Endothelial cell of umbilical vein (primary cell): ENCODE measurements around the gene ZNRF1. TPM values are rescaled to one million over a fixed set of nuclear protein-coding genes. Genes with fewer than 3 reads are reported as not detected.

ENCODE experiments used
- BruUV-seq: library from RNA; stranded (reverse); fragments of 400-500 nt; replicated peaks from 2 replicates; lab custom pipeline; 2021; lab: Mats Ljungman, UMichigan
- CTCF ChIA-PET: fragments of 300-600, 350-600 bp; sonication (Branson Sonifier 250); formaldehyde crosslinking; loops from one replicate; lab custom pipeline; 2021; ENCODE audit warnings: antibody characterized with exemption, inconsistent platforms; lab: Charles Lee
- POLR2A ChIA-PET: fragments of 300-600, 350-600 bp; sonication (Branson Sonifier 250); formaldehyde crosslinking; loops from one replicate; lab custom pipeline; 2021; ENCODE audit warnings: antibody characterized with exemption, inconsistent platforms; lab: Charles Lee
- DNase-seq: peaks from one replicate; pipeline ENCODE4 v3.0.0-alpha.2; 2011; ENCODE audit warnings: low read depth, low spot score
- FAIRE-seq: peaks from 2 replicates; lab custom pipeline; 2011; peaks lifted over from hg19 to GRCh38; lab: Jason Lieb, UNC
- H2AFZ ChIP-seq: 2 replicates; pipeline ENCODE4 v1.6.0; 2012; ENCODE audit warnings: low read depth, low read length, control low read depth, inconsistent platforms
- H3K27ac ChIP-seq: 2 replicates; pipeline ENCODE4 v1.5.1; 2011; ENCODE audit warnings: low read depth, mild to moderate bottlenecking, control low read depth, low read length, moderate library complexity; ENCODE audit not compliant: insufficient read depth
- H3K27me3 ChIP-seq, 2 experiments: 2 replicates each; pipeline versions ENCODE4 v1.6.0 to v1.6.1; 2011; ENCODE audit warnings: low read length in 2 of 2, mixed read lengths in 1 of 2; ENCODE audit not compliant: control insufficient read depth in 2 of 2, insufficient read depth in 2 of 2
- H3K36me3 ChIP-seq, 2 experiments: 2 replicates in 1 of 2; 3 replicates in 1 of 2; pipeline ENCODE4 v1.5.1; 2011; ENCODE audit warnings: low read length in 2 of 2, mild to moderate bottlenecking in 1 of 2, moderate library complexity in 1 of 2; ENCODE audit not compliant: control insufficient read depth in 2 of 2, insufficient read depth in 2 of 2; ENCODE audit errors: extremely low read depth in 1 of 2
- H3K4me1 ChIP-seq: 3 replicates; pipeline ENCODE4 v1.5.1; 2011; ENCODE audit warnings: mild to moderate bottlenecking, low read length; ENCODE audit not compliant: control insufficient read depth, insufficient read depth; ENCODE audit errors: extremely low read depth
- H3K4me2 ChIP-seq: 2 replicates; pipeline ENCODE4 v1.6.1; 2011; ENCODE audit warnings: low read length, control low read depth, mixed read lengths; ENCODE audit not compliant: insufficient read depth
- H3K4me3 ChIP-seq, 3 experiments: fragments of 200-600 bp in 1 of 3; sonication (generic), shearing (Covaris generic) in 1 of 3; replicated peaks in 1 of 3; 2 replicates each; pipeline ENCODE4 v1.5.1; 2011 to 2016; ENCODE audit warnings: control low read depth in 3 of 3, low read length in 3 of 3, mild to moderate bottlenecking in 2 of 3, inconsistent platforms in 1 of 3, low read depth in 1 of 3, moderate library complexity in 1 of 3; ENCODE audit not compliant: insufficient read depth in 1 of 3
- H3K79me2 ChIP-seq: 2 replicates; pipeline ENCODE4 v1.6.0; 2012; ENCODE audit warnings: low read length, inconsistent platforms; ENCODE audit not compliant: control insufficient read depth, insufficient read depth
- H3K9ac ChIP-seq: replicated peaks from 2 replicates; pipeline ENCODE3; 2011; ENCODE audit warnings: low read length, control low read depth; ENCODE audit not compliant: insufficient read depth; ENCODE audit errors: extremely low read depth
- H3K9me1 ChIP-seq: replicated peaks from 3 replicates; pipeline ENCODE4 v1.6.0; 2011; ENCODE audit warnings: mild to moderate bottlenecking, low read length; ENCODE audit not compliant: control insufficient read depth, insufficient read depth; ENCODE audit errors: extremely low read depth
- H3K9me3 ChIP-seq: replicated peaks from 2 replicates; pipeline ENCODE4 v1.5.1; 2012; ENCODE audit warnings: low read length, inconsistent platforms; ENCODE audit not compliant: control insufficient read depth, insufficient read depth
- H4K20me1 ChIP-seq: replicated peaks from 2 replicates; pipeline ENCODE3; 2011; ENCODE audit warnings: mild to moderate bottlenecking, low read length; ENCODE audit not compliant: control insufficient read depth, insufficient read depth; ENCODE audit errors: extremely low read depth
- EZH2 ChIP-seq: IDR thresholded peaks from 2 replicates; pipeline ENCODE4 v1.6.1; 2012; ENCODE audit warnings: borderline replicate concordance, low read depth, mild to moderate bottlenecking, moderate library complexity, low read length, inconsistent platforms; ENCODE audit not compliant: severe bottlenecking
- FOS ChIP-seq: IDR thresholded peaks from 2 replicates; pipeline ENCODE4 v1.6.1; 2011; ENCODE audit warnings: mild to moderate bottlenecking, low read length, moderate library complexity, borderline replicate concordance; ENCODE audit not compliant: insufficient read depth
- GATA2 ChIP-seq: IDR thresholded peaks from 2 replicates; pipeline ENCODE4 v1.7.0; 2011; ENCODE audit warnings: low read depth, mild to moderate bottlenecking, moderate library complexity, mixed read lengths, low read length; ENCODE audit not compliant: insufficient read length, insufficient read depth
- JUN ChIP-seq: IDR thresholded peaks from 2 replicates; pipeline ENCODE4 v1.6.1; 2011; ENCODE audit warnings: borderline replicate concordance, low read depth; ENCODE audit not compliant: insufficient read length, insufficient read depth
- MYC ChIP-seq: IDR thresholded peaks from one replicate; pipeline ENCODE4 v1.6.1; 2011; ENCODE audit warnings: mild to moderate bottlenecking, low read depth, low read length
- POLR2A ChIP-seq: IDR thresholded peaks from 2 replicates; pipeline ENCODE4 v1.6.1; 2012; ENCODE audit warnings: low read depth, mild to moderate bottlenecking, control low read depth, low read length
- POLR2AphosphoS5 ChIP-seq: IDR thresholded peaks from 2 replicates; pipeline ENCODE4 v1.6.1; 2012; ENCODE audit warnings: low read depth, mild to moderate bottlenecking, control low read depth, low read length, moderate library complexity; ENCODE audit not compliant: insufficient read depth
- dilution Hi-C: fragments of 300-500 bp; cut with MboI; formaldehyde crosslinking; loops from one replicate; pipeline ENCODE4 v1.15.0; 2019; ENCODE audit warnings: low sequenced_read_pairs; ENCODE audit not compliant: extremely low pct_ligation_motif_present
- intact Hi-C: fragments of 100-400 bp; cut with micrococcal nuclease; formaldehyde crosslinking; loops from one replicate; pipeline ENCODE4 v1.10.0; 2022
- polyA plus RNA-seq, 4 experiments: library from polyadenylated mRNA; depleted of rRNA in 3 of 4; stranded (reverse) in 3 of 4; unstranded in 1 of 4; fragments of >200 nt; gene quantifications; 2 replicates each; pipeline versions ENCODE4 v1.2.1 to v1.2.3, GENCODE V29; 2011 to 2012; ENCODE audit warnings: missing spikeins in 1 of 4
- total RNA-seq: library from RNA; stranded (reverse); gene quantifications from 2 replicates; pipeline ENCODE4 v1.2.3, GENCODE V29; 2021
- TF ChIP-seq, protein P1 (sequence below), 2 donors: IDR thresholded peaks; 1 replicate in 1 of 2; 2 replicates in 1 of 2; pipeline ENCODE4 v1.5.1; 2011; ENCODE audit warnings: low read length in 2 of 2, mild to moderate bottlenecking in 2 of 2, moderate library complexity in 2 of 2, control low read depth in 1 of 2, inconsistent platforms in 1 of 2, low read depth in 1 of 2; ENCODE audit not compliant: insufficient read depth in 1 of 2; ENCODE audit errors: extremely low read depth in 1 of 2
- TF ChIP-seq, protein P2 (sequence below): IDR thresholded peaks from 2 replicates; pipeline ENCODE4 v1.6.1; 2011; ENCODE audit not compliant: insufficient read depth, insufficient read length

ZNRF1 gene
- total and polyA plus RNA-seq, 2 donors (not counting 3 experiments of a cell fraction or from before 2014, with no cell fraction given) = 23.7 to 34.9 TPM

DNA sequence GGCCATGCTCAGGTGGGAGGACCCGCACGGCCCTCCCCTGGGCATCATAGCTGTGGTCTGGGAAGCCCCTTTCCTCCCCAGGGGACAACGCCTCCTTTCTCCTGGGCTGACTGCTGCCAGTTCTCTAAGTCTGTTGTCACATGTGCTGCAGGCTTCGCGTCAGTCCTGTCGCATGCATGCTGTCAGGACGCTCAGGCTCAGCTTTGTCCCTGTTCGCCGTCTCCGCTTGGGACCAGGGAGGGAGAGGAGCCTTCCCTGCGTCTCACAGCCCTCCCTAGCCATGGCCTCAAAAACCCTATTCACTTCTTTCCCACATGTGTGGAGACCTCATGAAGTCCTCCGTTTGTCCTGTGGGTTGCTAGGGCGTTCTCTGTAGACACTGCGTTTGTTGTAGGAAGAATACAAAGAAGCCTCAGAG, 96.4 kb downstream of the ZNRF1 start:
- dilution Hi-C loops (no loop called here), intact Hi-C loops (no loop called here)
- no peak overlapping the region for H2AFZ ChIP-seq
- POLR2A ChIA-PET = no interaction called here
- no peak overlapping the region for H3K4me3 ChIP-seq
- H3K4me2 ChIP-seq = no peak overlapping the region
- BruUV-seq = no TSS peak
- CTCF ChIA-PET = interaction anchor here (1.1 kb wide), 1 partner anchor 97 kb away, joined by 3 read pairs; the partner anchor contains the start of gene ZNRF1
- no peaks in the 10 kb centered on the region for H4K20me1 ChIP-seq
- no peak overlapping the region for H3K9ac ChIP-seq
- no peaks in the 10 kb centered on the region for H3K9me1 ChIP-seq
- H3K4me1 ChIP-seq = peaks cover 8% of the 10 kb centered on the region
- H3K79me2 ChIP-seq = no peaks in the 10 kb centered on the region
- no peak overlapping the region for H3K27ac ChIP-seq
- H3K27me3 ChIP-seq = no peaks in the 10 kb centered on the region
- no peaks in the 10 kb centered on the region for H3K9me3 ChIP-seq
- no peak for FAIRE-seq
- TF ChIP-seq POLR2A (no peak), GATA2 (no peak), MYC (no peak), FOS (no peak), EZH2 (no peak), JUN (no peak), POLR2AphosphoS5 (no peak)
- TF ChIP-seq, protein P1, sequence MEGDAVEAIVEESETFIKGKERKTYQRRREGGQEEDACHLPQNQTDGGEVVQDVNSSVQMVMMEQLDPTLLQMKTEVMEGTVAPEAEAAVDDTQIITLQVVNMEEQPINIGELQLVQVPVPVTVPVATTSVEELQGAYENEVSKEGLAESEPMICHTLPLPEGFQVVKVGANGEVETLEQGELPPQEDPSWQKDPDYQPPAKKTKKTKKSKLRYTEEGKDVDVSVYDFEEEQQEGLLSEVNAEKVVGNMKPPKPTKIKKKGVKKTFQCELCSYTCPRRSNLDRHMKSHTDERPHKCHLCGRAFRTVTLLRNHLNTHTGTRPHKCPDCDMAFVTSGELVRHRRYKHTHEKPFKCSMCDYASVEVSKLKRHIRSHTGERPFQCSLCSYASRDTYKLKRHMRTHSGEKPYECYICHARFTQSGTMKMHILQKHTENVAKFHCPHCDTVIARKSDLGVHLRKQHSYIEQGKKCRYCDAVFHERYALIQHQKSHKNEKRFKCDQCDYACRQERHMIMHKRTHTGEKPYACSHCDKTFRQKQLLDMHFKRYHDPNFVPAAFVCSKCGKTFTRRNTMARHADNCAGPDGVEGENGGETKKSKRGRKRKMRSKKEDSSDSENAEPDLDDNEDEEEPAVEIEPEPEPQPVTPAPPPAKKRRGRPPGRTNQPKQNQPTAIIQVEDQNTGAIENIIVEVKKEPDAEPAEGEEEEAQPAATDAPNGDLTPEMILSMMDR (IDR thresholded peaks at IDR 0.05; ENCODE audit: extremely low read depth in 1 of 2, insufficient read depth in 1 of 2, low read depth in 1 of 2, low read length in 2 of 2) = no peak
- TF ChIP-seq, protein P2, sequence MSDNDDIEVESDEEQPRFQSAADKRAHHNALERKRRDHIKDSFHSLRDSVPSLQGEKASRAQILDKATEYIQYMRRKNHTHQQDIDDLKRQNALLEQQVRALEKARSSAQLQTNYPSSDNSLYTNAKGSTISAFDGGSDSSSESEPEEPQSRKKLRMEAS = no peak
- no peak for DNase-seq
- peaks cover 0 to 13% of the 10 kb centered on the region in 2 experiments for H3K36me3 ChIP-seq
